K562 (cell line): ENCODE data around the gene PODXL2. TPM values are rescaled to one million over a fixed set of nuclear protein-coding genes. Genes with fewer than 3 reads are reported as not detected.

Experiments
- CBX8 ChIP-seq: fragments of 200-600 bp; sonication (generic); IDR thresholded peaks from 2 replicates; pipeline ENCODE4 v1.6.1; 2012; ENCODE audit warnings: borderline replicate concordance, mixed run types, low read depth, mild to moderate bottlenecking, moderate library complexity, mixed read lengths, low read length, control low read depth, inconsistent platforms; ENCODE audit not compliant: poor library complexity, severe bottlenecking; ENCODE audit errors: extremely low read depth
- ESRRB ChIP-seq: fragments of 250-450 bp; sonication (Bioruptor Pico); IDR thresholded peaks from 2 replicates; pipeline ENCODE4 v1.5.0; 2020; ENCODE audit warnings: mild to moderate bottlenecking, moderate library complexity, borderline replicate concordance
- FOXA1 ChIP-seq: fragments of 450-650 bp; IDR thresholded peaks from 2 replicates; pipeline ENCODE4 v1.6.1; 2016; ENCODE audit warnings: mild to moderate bottlenecking, borderline replicate concordance
- HDAC8 ChIP-seq: fragments of 450-650 bp; IDR thresholded peaks from 2 replicates; pipeline ENCODE4 v1.6.1; 2016; ENCODE audit warnings: mild to moderate bottlenecking, missing genetic modification characterization, moderate library complexity, missing compliant biosample characterization
- PRDM10 ChIP-seq: fragments of 450-650 bp; IDR thresholded peaks from 2 replicates; pipeline ENCODE4 v1.6.1; 2018; ENCODE audit not compliant: partially characterized antibody
- SIN3B ChIP-seq: fragments of 450-650 bp; IDR thresholded peaks from 2 replicates; pipeline ENCODE4 v1.6.1; 2017; ENCODE audit warnings: low read depth, mild to moderate bottlenecking, moderate library complexity
- SNRNP70 ChIP-seq: fragments of 200-400 bp; formaldehyde crosslinking; optimal IDR thresholded peaks from 2 replicates; pipeline ENCODE3; 2017; ENCODE audit warnings: low read depth, low read length
- ZBED1 ChIP-seq: IDR thresholded peaks from 2 replicates; pipeline ENCODE4 v1.6.1; 2014
- ZBTB33 ChIP-seq: sonication (generic); formaldehyde crosslinking; IDR thresholded peaks from 2 replicates; pipeline ENCODE4 v1.8.1; 2023; ENCODE audit warnings: mild to moderate bottlenecking, missing genetic modification reagents
- ZNF184 ChIP-seq: sonication (generic); formaldehyde crosslinking; IDR thresholded peaks from 2 replicates; pipeline ENCODE4 v1.5.0; 2020; ENCODE audit warnings: missing genetic modification reagents
- polyA plus RNA-seq, 8 experiments: library from polyadenylated mRNA; depleted of rRNA in 4 of 8; stranded (reverse) in 5 of 8; unstranded in 3 of 8; fragments of >200 nt; fragmentation: Nextera tagmentation in 2 of 8; fragmentation: Illumina TruSeq in 1 of 8; extraction: Ambion mirVana in 2 of 8; extraction: Trizol in 1 of 8; gene quantifications; 2 replicates each; pipeline versions ENCODE4 v1.2.1 to v1.2.3, GENCODE V29; 2011 to 2014; ENCODE audit warnings: inconsistent platforms in 1 of 8, missing spikeins in 1 of 8
- total RNA-seq, 7 experiments: library from RNA; depleted of rRNA in 6 of 7; stranded (reverse); fragments of >200 nt in 6 of 7; fragmentation: Illumina TruSeq in 2 of 7; extraction: Trizol in 2 of 7; gene quantifications; 2 replicates each; pipeline versions ENCODE4 v1.2.1 to v1.2.3, GENCODE V29; 2011 to 2021; ENCODE audit warnings: low replicate concordance in 1 of 7
- TF ChIP-seq, protein P1 (sequence below): IDR thresholded peaks from 2 replicates; pipeline ENCODE4 v1.6.1; 2012; ENCODE audit warnings: low read depth, low read length, improper control_type of control experiment, borderline replicate concordance
- TF ChIP-seq, protein P2 (sequence below): sonication (generic); formaldehyde crosslinking; IDR thresholded peaks from 2 replicates; pipeline ENCODE4 v1.8.0; 2022; ENCODE audit warnings: missing genetic modification reagents, mild to moderate bottlenecking, borderline replicate concordance

Gene PODXL2
- total and polyA plus RNA-seq, 9 of the 15 experiments (the other 6 are each of a cell fraction or from before 2014, with no cell fraction given): 0.03 to 52.5 (median 21.9) TPM

GRCh38 chr3:127590282-127590592 lies 38.7 kb upstream of the PODXL2 start (continued):
- TF ChIP-seq, protein P1, sequence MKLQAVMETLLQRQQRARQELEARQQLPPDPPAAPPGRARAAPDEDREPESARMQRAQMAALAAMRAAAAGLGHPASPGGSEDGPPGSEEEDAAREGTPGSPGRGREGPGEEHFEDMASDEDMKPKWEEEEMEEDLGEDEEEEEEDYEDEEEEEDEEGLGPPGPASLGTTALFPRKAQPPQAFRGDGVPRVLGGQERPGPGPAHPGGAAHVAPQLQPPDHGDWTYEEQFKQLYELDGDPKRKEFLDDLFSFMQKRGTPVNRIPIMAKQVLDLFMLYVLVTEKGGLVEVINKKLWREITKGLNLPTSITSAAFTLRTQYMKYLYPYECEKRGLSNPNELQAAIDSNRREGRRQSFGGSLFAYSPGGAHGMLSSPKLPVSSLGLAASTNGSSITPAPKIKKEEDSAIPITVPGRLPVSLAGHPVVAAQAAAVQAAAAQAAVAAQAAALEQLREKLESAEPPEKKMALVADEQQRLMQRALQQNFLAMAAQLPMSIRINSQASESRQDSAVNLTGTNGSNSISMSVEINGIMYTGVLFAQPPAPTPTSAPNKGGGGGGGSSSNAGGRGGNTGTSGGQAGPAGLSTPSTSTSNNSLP: no peak
- TF ChIP-seq, protein P2, sequence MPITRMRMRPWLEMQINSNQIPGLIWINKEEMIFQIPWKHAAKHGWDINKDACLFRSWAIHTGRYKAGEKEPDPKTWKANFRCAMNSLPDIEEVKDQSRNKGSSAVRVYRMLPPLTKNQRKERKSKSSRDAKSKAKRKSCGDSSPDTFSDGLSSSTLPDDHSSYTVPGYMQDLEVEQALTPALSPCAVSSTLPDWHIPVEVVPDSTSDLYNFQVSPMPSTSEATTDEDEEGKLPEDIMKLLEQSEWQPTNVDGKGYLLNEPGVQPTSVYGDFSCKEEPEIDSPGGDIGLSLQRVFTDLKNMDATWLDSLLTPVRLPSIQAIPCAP (CRISPR knock-in tag): no peak
- TF ChIP-seq HDAC8 (tag): no peak
- peak; percentile 30 for TF ChIP-seq SIN3B
- no peak for TF ChIP-seq ESRRB (CRISPR knock-in tag)
- TF ChIP-seq PRDM10: no peak
- TF ChIP-seq ZBED1: no peak
- no peak for TF ChIP-seq CBX8
- no peak for TF ChIP-seq SNRNP70
- TF ChIP-seq ZBTB33 (CRISPR knock-in tag): no peak
- no peak for TF ChIP-seq FOXA1
- TF ChIP-seq ZNF184 (CRISPR knock-in tag): no peak
